Activated naive CD4-positive, alpha-beta T cell treated with anti-CD3 and anti-CD28 coated beads, Interleukin-2, amount 50 U/mL, for 24 hours (primary cell): ENCODE results near the gene PTGIS.

Experiments used
- H3K27ac Mint-ChIP-seq: one replicate; pipeline ENCODE4 v1.8.0; 2021; ENCODE audit warnings: mild to moderate bottlenecking, mixed read lengths
- H3K27me3 Mint-ChIP-seq: one replicate; pipeline ENCODE4 v1.8.0; 2021; ENCODE audit warnings: mixed read lengths
- H3K36me3 Mint-ChIP-seq: one replicate; pipeline ENCODE4 v1.8.0; 2021; ENCODE audit warnings: mixed read lengths
- H3K4me1 Mint-ChIP-seq: one replicate; pipeline ENCODE4 v1.8.0; 2021; ENCODE audit warnings: mixed read lengths
- H3K4me3 Mint-ChIP-seq: one replicate; pipeline ENCODE4 v1.8.0; 2021; ENCODE audit warnings: mild to moderate bottlenecking, mixed read lengths
- H3K9me3 Mint-ChIP-seq: one replicate; pipeline ENCODE4 v1.8.0; 2021; ENCODE audit warnings: mixed read lengths

Gene PTGIS

GRCh38 chr20:49539481-49540231 lies 28.3 kb downstream of the PTGIS start:
- Mint-ChIP-seq H3K27me3 (peaks cover 6% of the 10 kb centered on the region), H3K36me3 (no peaks in the 10 kb centered on the region), H3K4me3 (no peak overlapping the region), H3K9me3 (no peaks in the 10 kb centered on the region), H3K27ac (no peak overlapping the region), H3K4me1 (peaks cover 7% of the 10 kb centered on the region)

GRCh38 chr20:49538950-49539349 lies 29.0 kb downstream of the PTGIS start:
- H3K27ac Mint-ChIP-seq = no peak overlapping the region
- peaks cover 12% of the 10 kb centered on the region for H3K4me1 Mint-ChIP-seq
- H3K9me3 Mint-ChIP-seq = no peaks in the 10 kb centered on the region
- peaks cover 6% of the 10 kb centered on the region for H3K27me3 Mint-ChIP-seq
- H3K36me3 Mint-ChIP-seq = no peaks in the 10 kb centered on the region
- no peak overlapping the region for H3K4me3 Mint-ChIP-seq

GRCh38 chr20:49534255-49534712 lies 33.7 kb downstream of the PTGIS start:
- no peak overlapping the region for H3K4me3 Mint-ChIP-seq

GRCh38 chr20:49532285-49532946 lies 35.5 kb downstream of the PTGIS start:
- Mint-ChIP-seq H3K36me3 (no peaks in the 10 kb centered on the region), H3K4me1 (peaks cover 12% of the 10 kb centered on the region), H3K4me3 (no peak overlapping the region), H3K27ac (no peak overlapping the region), H3K27me3 (peaks cover 6% of the 10 kb centered on the region), H3K9me3 (no peaks in the 10 kb centered on the region)

More at GRCh38 chr20:49534255-49534712, 33.7 kb downstream of the PTGIS start:
- Mint-ChIP-seq H3K27me3 (peaks cover 9% of the 10 kb centered on the region), H3K9me3 (no peaks in the 10 kb centered on the region), H3K36me3 (no peaks in the 10 kb centered on the region), H3K4me1 (peaks cover 12% of the 10 kb centered on the region), H3K27ac (peak overlapping the region; percentile 35)

- H3K27ac Mint-ChIP-seq = no peak overlapping the region
- no peaks in the 10 kb centered on the region for H3K36me3 Mint-ChIP-seq
- H3K4me1 Mint-ChIP-seq = peaks cover 3% of the 10 kb centered on the region
- H3K9me3 Mint-ChIP-seq = no peaks in the 10 kb centered on the region
- H3K27me3 Mint-ChIP-seq = peaks cover 2% of the 10 kb centered on the region
- H3K4me3 Mint-ChIP-seq = no peak overlapping the region
Measured at GRCh38 chr20:49529470-49529869, 38.5 kb downstream of the PTGIS start.

- Mint-ChIP-seq H3K36me3 (no peaks in the 10 kb centered on the region), H3K4me1 (no peaks in the 10 kb centered on the region), H3K9me3 (peaks cover 5% of the 10 kb centered on the region), H3K27me3 (peaks cover 9% of the 10 kb centered on the region), H3K27ac (no peak overlapping the region), H3K4me3 (no peak overlapping the region)
Measured at GRCh38 chr20:49526568-49526967, 41.4 kb downstream of the PTGIS start.

- H3K27ac Mint-ChIP-seq = no peak overlapping the region
- no peaks in the 10 kb centered on the region for H3K36me3 Mint-ChIP-seq
- peaks cover 5% of the 10 kb centered on the region for H3K9me3 Mint-ChIP-seq
- H3K27me3 Mint-ChIP-seq = peaks cover 7% of the 10 kb centered on the region
- H3K4me3 Mint-ChIP-seq = no peak overlapping the region
- no peaks in the 10 kb centered on the region for H3K4me1 Mint-ChIP-seq
Measured at GRCh38 chr20:49526056-49526455, 41.9 kb downstream of the PTGIS start.

GRCh38 chr20:49523767-49524360 lies 44.1 kb downstream of the PTGIS start:
- peaks cover 13% of the 10 kb centered on the region for H3K27me3 Mint-ChIP-seq
- no peaks in the 10 kb centered on the region for H3K4me1 Mint-ChIP-seq
- no peak overlapping the region for H3K27ac Mint-ChIP-seq
- no peak overlapping the region for H3K4me3 Mint-ChIP-seq
- H3K36me3 Mint-ChIP-seq = no peaks in the 10 kb centered on the region
- H3K9me3 Mint-ChIP-seq = peaks cover 5% of the 10 kb centered on the region

GRCh38 chr20:49521356-49521755 lies 46.6 kb downstream of the PTGIS start:
- H3K36me3 Mint-ChIP-seq = no peaks in the 10 kb centered on the region
- H3K9me3 Mint-ChIP-seq = peaks cover 5% of the 10 kb centered on the region

GRCh38 chr20:49519777-49520359 lies 48.1 kb downstream of the PTGIS start:
- Mint-ChIP-seq H3K4me1 (no peaks in the 10 kb centered on the region), H3K4me3 (no peak overlapping the region), H3K9me3 (peaks cover 5% of the 10 kb centered on the region), H3K36me3 (no peaks in the 10 kb centered on the region), H3K27ac (peak overlapping the region; percentile 65), H3K27me3 (peaks cover 13% of the 10 kb centered on the region)

More at GRCh38 chr20:49521356-49521755, 46.6 kb downstream of the PTGIS start:
- Mint-ChIP-seq H3K4me1 (no peaks in the 10 kb centered on the region), H3K4me3 (no peak overlapping the region), H3K27ac (no peak overlapping the region), H3K27me3 (peaks cover 13% of the 10 kb centered on the region)

- Mint-ChIP-seq H3K9me3 (peaks cover 5% of the 10 kb centered on the region), H3K27me3 (peaks cover 13% of the 10 kb centered on the region), H3K36me3 (no peaks in the 10 kb centered on the region), H3K4me1 (no peaks in the 10 kb centered on the region), H3K4me3 (no peak overlapping the region), H3K27ac (peak overlapping the region; percentile 41)
Measured at GRCh38 chr20:49519212-49519712, 48.7 kb downstream of the PTGIS start.

- Mint-ChIP-seq H3K27me3 (peaks cover 13% of the 10 kb centered on the region), H3K9me3 (peaks cover 5% of the 10 kb centered on the region), H3K4me3 (no peak overlapping the region), H3K36me3 (no peaks in the 10 kb centered on the region), H3K4me1 (no peaks in the 10 kb centered on the region), H3K27ac (no peak overlapping the region)
Measured at GRCh38 chr20:49518576-49518975, 49.4 kb downstream of the PTGIS start.

GRCh38 chr20:49517805-49518100 lies 50.2 kb downstream of the PTGIS start:
- H3K27ac Mint-ChIP-seq = no peak overlapping the region
- H3K27me3 Mint-ChIP-seq = peaks cover 10% of the 10 kb centered on the region
- no peaks in the 10 kb centered on the region for H3K36me3 Mint-ChIP-seq
- H3K9me3 Mint-ChIP-seq = peaks cover 5% of the 10 kb centered on the region
- H3K4me1 Mint-ChIP-seq = no peaks in the 10 kb centered on the region
- H3K4me3 Mint-ChIP-seq = no peak overlapping the region

- H3K4me3 Mint-ChIP-seq = no peak overlapping the region
- H3K27me3 Mint-ChIP-seq = peaks cover 10% of the 10 kb centered on the region
- H3K27ac Mint-ChIP-seq = no peak overlapping the region
- H3K4me1 Mint-ChIP-seq = no peaks in the 10 kb centered on the region
- H3K9me3 Mint-ChIP-seq = peaks cover 4% of the 10 kb centered on the region
- H3K36me3 Mint-ChIP-seq = no peaks in the 10 kb centered on the region
Measured at GRCh38 chr20:49516916-49517804, 50.8 kb downstream of the PTGIS start.

GRCh38 chr20:49515586-49515985 lies 52.4 kb downstream of the PTGIS start:
- no peaks in the 10 kb centered on the region for H3K36me3 Mint-ChIP-seq
- no peak overlapping the region for H3K27ac Mint-ChIP-seq
- H3K4me1 Mint-ChIP-seq = no peaks in the 10 kb centered on the region
- H3K4me3 Mint-ChIP-seq = no peak overlapping the region
- H3K9me3 Mint-ChIP-seq = no peaks in the 10 kb centered on the region
- peaks cover 12% of the 10 kb centered on the region for H3K27me3 Mint-ChIP-seq
